MM.1S (cell line): ENCODE results near the gene TTPAL.
A peak's percentile ranks its signal among the peaks of the same experiment; 100 is the strongest.

Experiments used
- DNase-seq: peaks from one replicate; pipeline ENCODE4 v3.0.0-alpha.2; 2015
- H2AFZ ChIP-seq: fragments of 300-600 bp; sonication (generic); 2 replicates; pipeline ENCODE4 v1.6.0; 2016; ENCODE audit warnings: antibody characterized with exemption, low read length
- H3F3A ChIP-seq: fragments of 300-600 bp; sonication (generic); 2 replicates; pipeline ENCODE4 v1.6.1; 2016; ENCODE audit warnings: mild to moderate bottlenecking, antibody characterized with exemption, low read length, moderate library complexity, mixed read lengths; ENCODE audit not compliant: insufficient read depth
- H3K27ac ChIP-seq: fragments of 300-600 bp; sonication (generic); 2 replicates; pipeline ENCODE4 v1.5.1; 2016; ENCODE audit warnings: mild to moderate bottlenecking, low read length
- H3K27me3 ChIP-seq: fragments of 300-600 bp; sonication (generic); replicated peaks from 2 replicates; pipeline ENCODE4 v1.6.0; 2016; ENCODE audit warnings: low read length; ENCODE audit not compliant: insufficient read depth
- H3K36me3 ChIP-seq: fragments of 300-600 bp; sonication (generic); replicated peaks from 2 replicates; pipeline ENCODE4 v1.6.1; 2016; ENCODE audit warnings: mild to moderate bottlenecking, low read length, mixed read lengths; ENCODE audit not compliant: insufficient read depth
- H3K4me1 ChIP-seq: fragments of 300-600 bp; sonication (generic); 2 replicates; pipeline ENCODE4 v1.6.1; 2016; ENCODE audit warnings: low read length, mixed read lengths
- H3K4me2 ChIP-seq: fragments of 300-600 bp; sonication (generic); 2 replicates; pipeline ENCODE4 v1.6.0; 2016; ENCODE audit warnings: low read depth, low read length
- H3K4me3 ChIP-seq: fragments of 300-600 bp; sonication (generic); 2 replicates; pipeline ENCODE4 v1.5.1; 2016; ENCODE audit warnings: low read length, mixed read lengths
- H3K79me2 ChIP-seq: fragments of 300-600 bp; sonication (generic); 2 replicates; pipeline ENCODE4 v1.6.1; 2016; ENCODE audit warnings: mixed run types, low read length, mixed read lengths
- H3K9ac ChIP-seq: fragments of 300-600 bp; sonication (generic); 2 replicates; pipeline ENCODE4 v1.6.1; 2016; ENCODE audit warnings: low read length, mixed read lengths
- H3K9me2 ChIP-seq: fragments of 300-600 bp; sonication (generic); replicated peaks from 2 replicates; pipeline ENCODE4 v1.6.1; 2016; ENCODE audit warnings: mild to moderate bottlenecking, low read length, mixed read lengths; ENCODE audit not compliant: insufficient read depth
- H3K9me3 ChIP-seq: fragments of 300-600 bp; sonication (generic); replicated peaks from 2 replicates; pipeline ENCODE4 v1.6.1; 2016; ENCODE audit warnings: mild to moderate bottlenecking, low read length, mixed read lengths; ENCODE audit not compliant: insufficient read depth
- H4K20me1 ChIP-seq: fragments of 300-600 bp; sonication (generic); 2 replicates; pipeline ENCODE4 v1.6.1; 2016; ENCODE audit warnings: mild to moderate bottlenecking, low read length, moderate library complexity, mixed read lengths; ENCODE audit not compliant: insufficient read depth
- CTCF ChIP-seq: fragments of 300-600 bp; sonication (generic); IDR thresholded peaks from 2 replicates; pipeline ENCODE4 v1.5.1; 2016; ENCODE audit warnings: antibody characterized with exemption, low read length, mixed read lengths
- EZH2 ChIP-seq: fragments of 300-600 bp; sonication (generic); optimal IDR thresholded peaks from 2 replicates; pipeline ENCODE3; 2017; ENCODE audit warnings: low read depth, mild to moderate bottlenecking, antibody characterized with exemption, low read length, mixed read lengths
- EZH2phosphoT487 ChIP-seq: fragments of 300-600 bp; sonication (generic); IDR thresholded peaks from 2 replicates; pipeline ENCODE4 v1.6.1; 2018; ENCODE audit warnings: antibody characterized with exemption, low read length

The TTPAL gene

GRCh38 chr20:44475694-44476560, at the start of gene TTPAL:
TTPAL (plus strand) TSS chr20:44475874; CDS start chr20:44480000, 4,126 bp downstream.
- TF ChIP-seq EZH2phosphoT487 (no peak), CTCF (no peak; the same call in 1 of the 2 replicates), EZH2 (no peak)
- no peaks in the 10 kb centered on the region for H3F3A ChIP-seq
- H3K27me3 ChIP-seq, result no peaks in the 10 kb centered on the region
- peak within 1 kb of the TSS; percentile 98 for H3K9ac ChIP-seq
- H3K36me3 ChIP-seq, result no peaks in the 10 kb centered on the region
- peak within 1 kb of the TSS; percentile 97 for H3K4me3 ChIP-seq
- H3K27ac ChIP-seq, result peak within 1 kb of the TSS; percentile 50; the same call in 1 of the 2 replicates
- H4K20me1 ChIP-seq, result no peaks in the 10 kb centered on the region
- H3K4me1 ChIP-seq, result peaks cover 9% of the 10 kb centered on the region
- peak within 1 kb of the TSS; percentile 99 for H2AFZ ChIP-seq
- peaks cover 15% of the 10 kb centered on the region for H3K79me2 ChIP-seq
- H3K9me3 ChIP-seq, result no peaks in the 10 kb centered on the region
- DNase-seq, result peak; percentile 93
- no peaks in the 10 kb centered on the region for H3K9me2 ChIP-seq
- H3K4me2 ChIP-seq, result peak within 1 kb of the TSS; percentile 88

GRCh38 chr20:44425923-44426322, 49.8 kb upstream of the TTPAL start:
- Histone ChIP-seq H3K36me3 (no peaks in the 10 kb centered on the region), H3K27ac (no peak overlapping the region), H3K4me1 (no peaks in the 10 kb centered on the region), H3K79me2 (no peaks in the 10 kb centered on the region), H3K4me2 (no peak overlapping the region), H2AFZ (no peak overlapping the region), H4K20me1 (no peaks in the 10 kb centered on the region), H3K27me3 (no peaks in the 10 kb centered on the region), H3K9ac (no peak overlapping the region), H3K4me3 (no peak overlapping the region), H3K9me3 (no peaks in the 10 kb centered on the region), H3K9me2 (no peaks in the 10 kb centered on the region), H3F3A (no peaks in the 10 kb centered on the region)
- TF ChIP-seq EZH2 (no peak), CTCF (no peak), EZH2phosphoT487 (no peak)
- no peak for DNase-seq

- Histone ChIP-seq H3K27ac (no peak overlapping the region), H3K4me2 (no peak overlapping the region), H3K27me3 (0 out of 2 replicates have a peak, but pooled peaks cover 3% of the 10 kb centered on the region), H3K9ac (no peak overlapping the region), H3K4me1 (no peaks in the 10 kb centered on the region), H3K9me2 (no peaks in the 10 kb centered on the region), H3K9me3 (no peaks in the 10 kb centered on the region), H3K79me2 (no peaks in the 10 kb centered on the region), H3K36me3 (no peaks in the 10 kb centered on the region), H2AFZ (no peak overlapping the region), H4K20me1 (no peaks in the 10 kb centered on the region), H3K4me3 (no peak overlapping the region), H3F3A (no peaks in the 10 kb centered on the region)
- no peak for DNase-seq
- TF ChIP-seq EZH2 (no peak), EZH2phosphoT487 (no peak)
Measured at GRCh38 chr20:44426879-44427790, 48.5 kb upstream of the TTPAL start.
